ENCODE measurements around the gene SSB. TPM values are rescaled to one million over a fixed set of nuclear protein-coding genes. Genes with fewer than 3 reads are reported as not detected.

SSB gene
- total and polyA plus RNA-seq, 2 of the 13 experiments (the other 11 are each of a cell fraction or from before 2014, with no cell fraction given) = 109 to 208 TPM

- TF ChIP-seq PRDM15 (CRISPR knock-in tag; IDR thresholded peaks at IDR 0.05) (0 out of 2 replicates have a peak, but pooled peaks have one; percentile 58), NR2C2 (CRISPR knock-in tag; IDR thresholded peaks at IDR 0.05; ENCODE audit: borderline replicate concordance) (peak; percentile 30), CEBPZ (IDR thresholded peaks at IDR 0.05; ENCODE audit: low read length) (no peak), ZNF501 (CRISPR knock-in tag; IDR thresholded peaks at IDR 0.05) (no peak), ZBTB43 (CRISPR knock-in tag; conservative IDR thresholded peaks at IDR 0.05) (0 out of 2 replicates have a peak, but pooled peaks have one; percentile 34), THAP7 (CRISPR knock-in tag; IDR thresholded peaks at IDR 0.05) (no peak), DBP (CRISPR knock-in tag; IDR thresholded peaks at IDR 0.05; ENCODE audit: not compliant biosample characterization) (no peak), YEATS2 (CRISPR knock-in tag; IDR thresholded peaks at IDR 0.05; ENCODE audit: borderline replicate concordance) (peak; percentile 70; the same call in 1 of the 2 replicates), TFE3 (CRISPR knock-in tag; IDR thresholded peaks at IDR 0.05) (no peak), ZNF232 (CRISPR knock-in tag; IDR thresholded peaks at IDR 0.05; ENCODE audit: borderline replicate concordance) (no peak), ZNF574 (CRISPR knock-in tag; IDR thresholded peaks at IDR 0.05) (peak; percentile 79)
Measured at GRCh38 chr2:169827272-169828140, 28.8 kb downstream of the SSB start, which contains the start of gene UBR3 (continued).

Data from HepG2 (cell line).